MM.1S (cell line): Measurements from ENCODE around the gene USP17L25.
"Not testable (repeated sequence)": the region's sequence is repeated elsewhere in the genome, so short reads cannot be mapped to it uniquely, and the experiment has no call there.

Experiments used
- DNase-seq: peaks from one replicate; pipeline ENCODE4 v3.0.0-alpha.2; 2015
- H2AFZ ChIP-seq: fragments of 300-600 bp; sonication (generic); 2 replicates; pipeline ENCODE4 v1.6.0; 2016; ENCODE audit warnings: antibody characterized with exemption, low read length
- H3F3A ChIP-seq: fragments of 300-600 bp; sonication (generic); 2 replicates; pipeline ENCODE4 v1.6.1; 2016; ENCODE audit warnings: mild to moderate bottlenecking, antibody characterized with exemption, low read length, moderate library complexity, mixed read lengths; ENCODE audit not compliant: insufficient read depth
- H3K27ac ChIP-seq: fragments of 300-600 bp; sonication (generic); 2 replicates; pipeline ENCODE4 v1.5.1; 2016; ENCODE audit warnings: mild to moderate bottlenecking, low read length
- H3K27me3 ChIP-seq: fragments of 300-600 bp; sonication (generic); replicated peaks from 2 replicates; pipeline ENCODE4 v1.6.0; 2016; ENCODE audit warnings: low read length; ENCODE audit not compliant: insufficient read depth
- H3K36me3 ChIP-seq: fragments of 300-600 bp; sonication (generic); replicated peaks from 2 replicates; pipeline ENCODE4 v1.6.1; 2016; ENCODE audit warnings: mild to moderate bottlenecking, low read length, mixed read lengths; ENCODE audit not compliant: insufficient read depth
- H3K4me1 ChIP-seq: fragments of 300-600 bp; sonication (generic); 2 replicates; pipeline ENCODE4 v1.6.1; 2016; ENCODE audit warnings: low read length, mixed read lengths
- H3K4me2 ChIP-seq: fragments of 300-600 bp; sonication (generic); 2 replicates; pipeline ENCODE4 v1.6.0; 2016; ENCODE audit warnings: low read depth, low read length
- H3K4me3 ChIP-seq: fragments of 300-600 bp; sonication (generic); 2 replicates; pipeline ENCODE4 v1.5.1; 2016; ENCODE audit warnings: low read length, mixed read lengths
- H3K79me2 ChIP-seq: fragments of 300-600 bp; sonication (generic); 2 replicates; pipeline ENCODE4 v1.6.1; 2016; ENCODE audit warnings: mixed run types, low read length, mixed read lengths
- H3K9ac ChIP-seq: fragments of 300-600 bp; sonication (generic); 2 replicates; pipeline ENCODE4 v1.6.1; 2016; ENCODE audit warnings: low read length, mixed read lengths
- H3K9me2 ChIP-seq: fragments of 300-600 bp; sonication (generic); replicated peaks from 2 replicates; pipeline ENCODE4 v1.6.1; 2016; ENCODE audit warnings: mild to moderate bottlenecking, low read length, mixed read lengths; ENCODE audit not compliant: insufficient read depth
- H3K9me3 ChIP-seq: fragments of 300-600 bp; sonication (generic); replicated peaks from 2 replicates; pipeline ENCODE4 v1.6.1; 2016; ENCODE audit warnings: mild to moderate bottlenecking, low read length, mixed read lengths; ENCODE audit not compliant: insufficient read depth
- H4K20me1 ChIP-seq: fragments of 300-600 bp; sonication (generic); 2 replicates; pipeline ENCODE4 v1.6.1; 2016; ENCODE audit warnings: mild to moderate bottlenecking, low read length, moderate library complexity, mixed read lengths; ENCODE audit not compliant: insufficient read depth

The USP17L25 gene, protein sequence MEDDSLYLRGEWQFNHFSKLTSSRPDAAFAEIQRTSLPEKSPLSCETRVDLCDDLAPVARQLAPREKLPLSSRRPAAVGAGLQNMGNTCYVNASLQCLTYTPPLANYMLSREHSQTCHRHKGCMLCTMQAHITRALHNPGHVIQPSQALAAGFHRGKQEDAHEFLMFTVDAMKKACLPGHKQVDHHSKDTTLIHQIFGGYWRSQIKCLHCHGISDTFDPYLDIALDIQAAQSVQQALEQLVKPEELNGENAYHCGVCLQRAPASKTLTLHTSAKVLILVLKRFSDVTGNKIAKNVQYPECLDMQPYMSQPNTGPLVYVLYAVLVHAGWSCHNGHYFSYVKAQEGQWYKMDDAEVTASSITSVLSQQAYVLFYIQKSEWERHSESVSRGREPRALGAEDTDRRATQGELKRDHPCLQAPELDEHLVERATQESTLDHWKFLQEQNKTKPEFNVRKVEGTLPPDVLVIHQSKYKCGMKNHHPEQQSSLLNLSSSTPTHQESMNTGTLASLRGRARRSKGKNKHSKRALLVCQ

DNA sequence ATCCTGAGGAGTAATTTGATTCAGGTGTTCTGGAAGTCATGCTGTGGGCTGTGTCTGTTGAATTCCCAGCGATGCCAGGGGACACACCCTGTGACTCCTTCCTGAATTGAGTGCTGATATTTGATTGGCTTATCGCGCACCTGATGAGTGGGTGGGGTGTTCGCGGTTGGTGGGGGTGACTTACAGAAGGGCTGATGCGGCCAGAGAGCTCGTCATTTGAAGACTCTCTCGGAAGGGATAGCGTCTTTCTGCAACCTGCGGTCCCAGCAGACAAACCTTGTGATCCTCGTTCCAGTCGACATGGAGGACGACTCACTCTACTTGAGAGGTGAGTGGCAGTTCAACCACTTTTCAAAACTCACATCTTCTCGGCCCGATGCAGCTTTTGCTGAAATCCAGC is at the start of gene USP17L25:
USP17L25 (plus strand) TSS at position 301 of the 400 bp plus-strand sequence; CDS start at position 301, 0 bp downstream.
- not testable (repeated sequence) for H3K27ac ChIP-seq, H3F3A ChIP-seq, H3K4me2 ChIP-seq, H3K27me3 ChIP-seq, H3K79me2 ChIP-seq, H3K9me3 ChIP-seq, H3K4me1 ChIP-seq, H3K9ac ChIP-seq, H3K4me3 ChIP-seq, DNase-seq, H2AFZ ChIP-seq, H4K20me1 ChIP-seq, H3K9me2 ChIP-seq, H3K36me3 ChIP-seq

- DNase-seq, H3K4me1 ChIP-seq, H3K27ac ChIP-seq, H3K27me3 ChIP-seq, H3K4me2 ChIP-seq, H4K20me1 ChIP-seq, H3K79me2 ChIP-seq, H2AFZ ChIP-seq, H3K9ac ChIP-seq, H3K4me3 ChIP-seq, H3F3A ChIP-seq, H3K36me3 ChIP-seq, H3K9me2 ChIP-seq, H3K9me3 ChIP-seq: not testable (repeated sequence)
These were observed 5.5 kb upstream of the USP17L25 start for GRCh38 chr4:9324191-9324590.

DNA sequence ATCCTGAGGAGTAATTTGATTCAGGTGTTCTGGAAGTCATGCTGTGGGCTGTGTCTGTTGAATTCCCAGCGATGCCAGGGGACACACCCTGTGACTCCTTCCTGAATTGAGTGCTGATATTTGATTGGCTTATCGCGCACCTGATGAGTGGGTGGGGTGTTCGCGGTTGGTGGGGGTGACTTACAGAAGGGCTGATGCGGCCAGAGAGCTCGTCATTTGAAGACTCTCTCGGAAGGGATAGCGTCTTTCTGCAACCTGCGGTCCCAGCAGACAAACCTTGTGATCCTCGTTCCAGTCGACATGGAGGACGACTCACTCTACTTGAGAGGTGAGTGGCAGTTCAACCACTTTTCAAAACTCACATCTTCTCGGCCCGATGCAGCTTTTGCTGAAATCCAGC is 4.8 kb upstream of the USP17L25 start, which contains the start of gene USP17L24:
USP17L24 (plus strand) TSS at position 301 of the 400 bp plus-strand sequence; CDS start at position 301, 0 bp downstream.
- not testable (repeated sequence) for H3K27ac ChIP-seq, H4K20me1 ChIP-seq, H2AFZ ChIP-seq, H3K4me2 ChIP-seq, H3F3A ChIP-seq, H3K9me3 ChIP-seq, H3K36me3 ChIP-seq, H3K9ac ChIP-seq, H3K4me1 ChIP-seq, DNase-seq, H3K27me3 ChIP-seq, H3K4me3 ChIP-seq, H3K79me2 ChIP-seq, H3K9me2 ChIP-seq

DNA sequence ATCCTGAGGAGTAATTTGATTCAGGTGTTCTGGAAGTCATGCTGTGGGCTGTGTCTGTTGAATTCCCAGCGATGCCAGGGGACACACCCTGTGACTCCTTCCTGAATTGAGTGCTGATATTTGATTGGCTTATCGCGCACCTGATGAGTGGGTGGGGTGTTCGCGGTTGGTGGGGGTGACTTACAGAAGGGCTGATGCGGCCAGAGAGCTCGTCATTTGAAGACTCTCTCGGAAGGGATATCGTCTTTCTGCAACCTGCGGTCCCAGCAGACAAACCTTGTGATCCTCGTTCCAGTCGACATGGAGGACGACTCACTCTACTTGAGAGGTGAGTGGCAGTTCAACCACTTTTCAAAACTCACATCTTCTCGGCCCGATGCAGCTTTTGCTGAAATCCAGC is 4.6 kb downstream of the USP17L25 start, which contains the start of gene USP17L26:
USP17L26 (plus strand) TSS at position 301 of the 400 bp plus-strand sequence; CDS start at position 301, 0 bp downstream.
- H3K9me2 ChIP-seq, DNase-seq, H3K9ac ChIP-seq, H3K27me3 ChIP-seq, H3K4me2 ChIP-seq, H3F3A ChIP-seq, H3K9me3 ChIP-seq, H3K36me3 ChIP-seq, H3K4me1 ChIP-seq, H3K79me2 ChIP-seq, H4K20me1 ChIP-seq, H2AFZ ChIP-seq, H3K27ac ChIP-seq, H3K4me3 ChIP-seq: not testable (repeated sequence)

DNA sequence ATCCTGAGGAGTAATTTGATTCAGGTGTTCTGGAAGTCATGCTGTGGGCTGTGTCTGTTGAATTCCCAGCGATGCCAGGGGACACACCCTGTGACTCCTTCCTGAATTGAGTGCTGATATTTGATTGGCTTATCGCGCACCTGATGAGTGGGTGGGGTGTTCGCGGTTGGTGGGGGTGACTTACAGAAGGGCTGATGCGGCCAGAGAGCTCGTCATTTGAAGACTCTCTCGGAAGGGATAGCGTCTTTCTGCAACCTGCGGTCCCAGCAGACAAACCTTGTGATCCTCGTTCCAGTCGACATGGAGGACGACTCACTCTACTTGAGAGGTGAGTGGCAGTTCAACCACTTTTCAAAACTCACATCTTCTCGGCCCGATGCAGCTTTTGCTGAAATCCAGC is 9.4 kb downstream of the USP17L25 start, which contains the start of gene USP17L5:
USP17L5 (plus strand) TSS at position 301 of the 400 bp plus-strand sequence; CDS start at position 301, 0 bp downstream.
- not testable (repeated sequence) for H3K27ac ChIP-seq, H3K4me1 ChIP-seq, H3K4me3 ChIP-seq, H3K27me3 ChIP-seq, H3K4me2 ChIP-seq, H3K36me3 ChIP-seq, H2AFZ ChIP-seq, H3K9me3 ChIP-seq, H3K9ac ChIP-seq, DNase-seq, H3F3A ChIP-seq, H3K9me2 ChIP-seq, H3K79me2 ChIP-seq, H4K20me1 ChIP-seq

GRCh38 chr4:9343848-9344247 is 14.1 kb downstream of the USP17L25 start, which contains the start of gene USP17L27:
USP17L27 (plus strand) TSS chr4:9344148; CDS start chr4:9344148, 0 bp downstream.
- not testable (repeated sequence) for H3K79me2 ChIP-seq, H3F3A ChIP-seq, H3K9ac ChIP-seq, H3K27ac ChIP-seq, H4K20me1 ChIP-seq, H2AFZ ChIP-seq, H3K27me3 ChIP-seq, DNase-seq, H3K9me3 ChIP-seq, H3K4me2 ChIP-seq, H3K4me3 ChIP-seq, H3K9me2 ChIP-seq, H3K36me3 ChIP-seq, H3K4me1 ChIP-seq

DNA sequence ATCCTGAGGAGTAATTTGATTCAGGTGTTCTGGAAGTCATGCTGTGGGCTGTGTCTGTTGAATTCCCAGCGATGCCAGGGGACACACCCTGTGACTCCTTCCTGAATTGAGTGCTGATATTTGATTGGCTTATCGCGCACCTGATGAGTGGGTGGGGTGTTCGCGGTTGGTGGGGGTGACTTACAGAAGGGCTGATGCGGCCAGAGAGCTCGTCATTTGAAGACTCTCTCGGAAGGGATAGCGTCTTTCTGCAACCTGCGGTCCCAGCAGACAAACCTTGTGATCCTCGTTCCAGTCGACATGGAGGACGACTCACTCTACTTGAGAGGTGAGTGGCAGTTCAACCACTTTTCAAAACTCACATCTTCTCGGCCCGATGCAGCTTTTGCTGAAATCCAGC is 18.9 kb downstream of the USP17L25 start, which contains the start of gene USP17L28:
USP17L28 (plus strand) TSS at position 301 of the 400 bp plus-strand sequence; CDS start at position 301, 0 bp downstream.
- H3K4me2 ChIP-seq, H3K9me3 ChIP-seq, H3K36me3 ChIP-seq, H3K79me2 ChIP-seq, H4K20me1 ChIP-seq, H2AFZ ChIP-seq, H3K9me2 ChIP-seq, H3F3A ChIP-seq, H3K9ac ChIP-seq, DNase-seq, H3K4me1 ChIP-seq, H3K4me3 ChIP-seq, H3K27me3 ChIP-seq, H3K27ac ChIP-seq: not testable (repeated sequence)
